Measurements from ENCODE around the gene CLTA. TPM values are rescaled to one million over a fixed set of nuclear protein-coding genes. Genes with fewer than 3 reads are reported as not detected.

Gene CLTA
- total and polyA plus RNA-seq, 2 donors (not counting 1 experiment from before 2014, with no cell fraction given): 32.3 to 71.0 TPM

DNA sequence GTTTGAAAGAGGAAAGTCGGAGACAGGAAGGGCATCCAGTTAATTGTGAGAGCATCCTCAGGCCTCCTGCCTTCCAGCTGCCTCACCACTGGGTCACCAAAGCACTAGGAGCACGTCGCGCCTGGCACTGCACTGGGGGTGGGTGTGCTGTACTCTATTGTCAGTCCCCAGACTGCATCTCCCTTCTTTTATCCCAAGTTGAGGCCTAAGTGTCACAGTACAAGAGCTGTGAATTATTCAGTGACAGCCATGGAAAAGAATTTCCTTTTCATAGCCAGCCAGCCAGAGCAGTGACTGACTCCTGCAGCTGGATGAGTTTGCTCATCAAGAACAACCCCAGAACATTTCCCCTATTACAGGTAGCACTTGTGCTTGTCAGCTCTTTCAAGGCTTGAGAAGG is 16.3 kb downstream of the CLTA start:
- Histone ChIP-seq H3K27me3 (replicated peaks in 1 of 4; ENCODE audit: control extremely low read depth in 1 of 4, control insufficient read depth in 3 of 4, insufficient read depth in 4 of 4, low read length in 3 of 4) (no peaks in the 10 kb centered on the region), H3K36me3 (replicated peaks in 1 of 2; ENCODE audit: control extremely low read depth in 1 of 2, control insufficient read depth in 1 of 2, extremely low read depth in 1 of 2, insufficient read depth in 2 of 2, low read length in 1 of 2) (peaks cover 3 to 94% of the 10 kb centered on the region in 2 experiments), H4K20me1 (ENCODE audit: control insufficient read depth, insufficient read depth, low read length, poor library complexity, severe bottlenecking) (peaks cover 81% of the 10 kb centered on the region), H3K4me1 (ENCODE audit: control insufficient read depth in 2 of 2, insufficient read depth in 2 of 2, low read length in 2 of 2) (no peaks in the 10 kb centered on the region), H3K79me2 (ENCODE audit: control insufficient read depth, insufficient read depth, low read length) (peaks cover 83% of the 10 kb centered on the region), H2AFZ (ENCODE audit: insufficient read depth, low read depth, low read length, poor library complexity, severe bottlenecking) (no peak overlapping the region), H3K9ac (ENCODE audit: low read length) (no peak overlapping the region), H3K4me2 (replicated peaks; ENCODE audit: low read depth, low read length, poor library complexity, severe bottlenecking) (no peak overlapping the region), H3K9me3 (ENCODE audit: control extremely low read depth in 1 of 3, control insufficient read depth in 2 of 3, insufficient read depth in 1 of 3, low read length in 2 of 3) (no peaks in the 10 kb centered on the region), H3K4me3 (ENCODE audit: control extremely low read depth in 1 of 5, extremely low read depth in 1 of 5, insufficient read depth in 1 of 5, low read depth in 2 of 5, low read length in 4 of 5) (no peak overlapping the region), H3K27ac (ENCODE audit: low read length in 2 of 2) (no peak overlapping the region)
- CTCF ChIA-PET: interaction anchor here (0.6 to 1.2 kb wide), 3 partner anchors 18 to 376 kb away, joined by 3 read pairs; no protein-coding TSS in a partner anchor
- H3K27ac Mint-ChIP-seq: no peak overlapping the region
- POLR2A ChIA-PET: no interaction called here
- 96% methylated on average over 3 of the region's 4 CpGs for WGBS (ENCODE audit: insufficient coverage)
- no peak overlapping the region for H3K4me3 Mint-ChIP-seq
- TF ChIP-seq CTCF (IDR thresholded peaks at IDR 0.05) (no peak), EZH2 (IDR thresholded peaks at IDR 0.05; ENCODE audit: borderline replicate concordance, insufficient read depth, low read depth, low read length, poor library complexity, severe bottlenecking) (no peak)
- H3K27me3 Mint-ChIP-seq: no peaks in the 10 kb centered on the region
- intact Hi-C loops (cut with micrococcal nuclease): no loop called here
- DNase-seq: no peak
- ATAC-seq (ENCODE audit: low read depth): no peak
- no peaks in the 10 kb centered on the region for H3K9me3 Mint-ChIP-seq (ENCODE audit: insufficient read depth)
- H3K4me1 Mint-ChIP-seq: peaks cover 7% of the 10 kb centered on the region

DNA sequence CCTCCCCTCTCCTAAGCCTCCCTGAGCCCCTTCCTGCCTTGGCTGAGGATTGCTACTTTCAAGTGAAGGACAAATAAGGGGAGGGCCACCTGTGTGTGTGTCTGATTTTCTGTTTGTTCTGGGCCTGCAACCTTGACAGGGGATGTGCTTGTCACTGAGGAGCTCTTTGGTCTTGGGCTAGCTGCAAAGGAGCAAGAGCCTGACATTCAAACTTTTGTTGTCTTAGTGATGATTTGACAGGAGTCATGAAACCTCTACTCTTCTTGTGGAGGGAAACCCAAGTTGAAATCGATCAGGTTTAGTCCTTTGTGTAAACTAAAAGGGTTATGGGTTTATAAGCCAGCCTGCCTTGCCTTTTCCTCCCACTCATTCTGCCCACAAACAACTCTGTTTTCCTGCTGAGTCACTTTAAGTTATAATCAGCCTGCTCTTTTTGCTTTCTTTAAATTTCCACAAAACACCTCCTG is 16.9 kb downstream of the CLTA start:
- no peak for ATAC-seq (ENCODE audit: low read depth)
- intact Hi-C loops (cut with micrococcal nuclease): no loop called here

More for the DNA sequence above, 16.9 kb downstream of the CLTA start:
- Mint-ChIP-seq H3K27ac (no peak overlapping the region), H3K9me3 (ENCODE audit: insufficient read depth) (no peaks in the 10 kb centered on the region), H3K27me3 (no peaks in the 10 kb centered on the region), H3K4me1 (peaks cover 7% of the 10 kb centered on the region), H3K4me3 (no peak overlapping the region)
- Histone ChIP-seq H4K20me1 (ENCODE audit: control insufficient read depth, insufficient read depth, low read length, poor library complexity, severe bottlenecking) (peaks cover 78% of the 10 kb centered on the region), H3K36me3 (replicated peaks in 1 of 2; ENCODE audit: control extremely low read depth in 1 of 2, control insufficient read depth in 1 of 2, extremely low read depth in 1 of 2, insufficient read depth in 2 of 2, low read length in 1 of 2) (peaks cover 3 to 94% of the 10 kb centered on the region in 2 experiments), H3K79me2 (ENCODE audit: control insufficient read depth, insufficient read depth, low read length) (peaks cover 78% of the 10 kb centered on the region), H3K27ac (ENCODE audit: low read length in 2 of 2) (no peak overlapping the region), H3K4me3 (ENCODE audit: control extremely low read depth in 1 of 5, extremely low read depth in 1 of 5, insufficient read depth in 1 of 5, low read depth in 2 of 5, low read length in 4 of 5) (no peak overlapping the region), H3K9ac (ENCODE audit: low read length) (no peak overlapping the region), H3K27me3 (replicated peaks in 1 of 4; ENCODE audit: control extremely low read depth in 1 of 4, control insufficient read depth in 3 of 4, insufficient read depth in 4 of 4, low read length in 3 of 4) (no peaks in the 10 kb centered on the region), H3K9me3 (ENCODE audit: control extremely low read depth in 1 of 3, control insufficient read depth in 2 of 3, insufficient read depth in 1 of 3, low read length in 2 of 3) (no peaks in the 10 kb centered on the region), H2AFZ (ENCODE audit: insufficient read depth, low read depth, low read length, poor library complexity, severe bottlenecking) (no peak overlapping the region), H3K4me1 (ENCODE audit: control insufficient read depth in 2 of 2, insufficient read depth in 2 of 2, low read length in 2 of 2) (no peaks in the 10 kb centered on the region), H3K4me2 (replicated peaks; ENCODE audit: low read depth, low read length, poor library complexity, severe bottlenecking) (no peak overlapping the region)
- no peak for DNase-seq
- ChIA-PET POLR2A (no interaction called here), CTCF (interaction anchor here (0.6 to 1.2 kb wide), 3 partner anchors 18 to 375 kb away, joined by 3 read pairs; no protein-coding TSS in a partner anchor)
- WGBS (ENCODE audit: insufficient coverage): no CpG with 5 or more reads among the region's 1 CpG
- TF ChIP-seq CTCF (IDR thresholded peaks at IDR 0.05): no peak
- TF ChIP-seq EZH2 (IDR thresholded peaks at IDR 0.05; ENCODE audit: borderline replicate concordance, insufficient read depth, low read depth, low read length, poor library complexity, severe bottlenecking): no peak

Measured in B cell (primary cell).